Measurements from ENCODE around the gene SUCNR1.
"Not testable (repeated sequence)": the region's sequence is repeated elsewhere in the genome, so short reads cannot be mapped to it uniquely, and the experiment has no call there.

Gene SUCNR1

GRCh38 chr3:151841801-151842200, 31.6 kb upstream of the SUCNR1 start:
- no peak for DNase-seq (ENCODE audit: low read depth)
- no peak for TF ChIP-seq CTCF (IDR thresholded peaks at IDR 0.05; ENCODE audit: insufficient read depth, low read depth, low read length, missing control alignments)
- no peak overlapping the region for H3K4me3 ChIP-seq (ENCODE audit: low read depth, low read length)

- H3K4me3 ChIP-seq (ENCODE audit: low read depth, low read length) = no peak overlapping the region
- DNase-seq (ENCODE audit: low read depth) = no peak
- no peak for TF ChIP-seq CTCF (IDR thresholded peaks at IDR 0.05; ENCODE audit: insufficient read depth, low read depth, low read length, missing control alignments)
Measured at GRCh38 chr3:151843275-151843674, 30.2 kb upstream of the SUCNR1 start.

GRCh38 chr3:151845306-151845905, 28.0 kb upstream of the SUCNR1 start:
- TF ChIP-seq CTCF (IDR thresholded peaks at IDR 0.05; ENCODE audit: insufficient read depth, low read depth, low read length, missing control alignments) = no peak
- no peak overlapping the region for H3K4me3 ChIP-seq (ENCODE audit: low read depth, low read length)
- no peak for DNase-seq (ENCODE audit: low read depth)

GRCh38 chr3:151850065-151850464, 23.4 kb upstream of the SUCNR1 start:
- not testable (repeated sequence) for H3K4me3 ChIP-seq (ENCODE audit: low read depth, low read length); DNase-seq (ENCODE audit: low read depth)

GRCh38 chr3:151852074-151852811, 21.2 kb upstream of the SUCNR1 start:
- TF ChIP-seq CTCF (IDR thresholded peaks at IDR 0.05; ENCODE audit: insufficient read depth, low read depth, low read length, missing control alignments) = no peak
- DNase-seq (ENCODE audit: low read depth) = no peak
- H3K4me3 ChIP-seq (ENCODE audit: low read depth, low read length) = no peak overlapping the region

- no peak for TF ChIP-seq CTCF (IDR thresholded peaks at IDR 0.05; ENCODE audit: insufficient read depth, low read depth, low read length, missing control alignments)
- DNase-seq (ENCODE audit: low read depth) = no peak
- no peak overlapping the region for H3K4me3 ChIP-seq (ENCODE audit: low read depth, low read length)
Measured at GRCh38 chr3:151856118-151856517, 17.3 kb upstream of the SUCNR1 start.

- no peak for TF ChIP-seq CTCF (IDR thresholded peaks at IDR 0.05; ENCODE audit: insufficient read depth, low read depth, low read length, missing control alignments)
- DNase-seq (ENCODE audit: low read depth) = no peak
Measured at GRCh38 chr3:151856641-151857040, 16.8 kb upstream of the SUCNR1 start.

More at GRCh38 chr3:151856641-151857040, 16.8 kb upstream of the SUCNR1 start:
- no peak overlapping the region for H3K4me3 ChIP-seq (ENCODE audit: low read depth, low read length)
